Nephron (organoid): ENCODE results near the gene TM7SF2.
"Not testable (repeated sequence)": the region's sequence is repeated elsewhere in the genome, so short reads cannot be mapped to it uniquely, and the experiment has no call there.

Source experiments
- H3K27ac Mint-ChIP-seq, 3 experiments: 2 replicates each; pipeline ENCODE4 v1.8.0; 2020; ENCODE audit warnings: mixed read lengths in 3 of 3, mild to moderate bottlenecking in 2 of 3, moderate library complexity in 1 of 3
- H3K27me3 Mint-ChIP-seq: 2 replicates; pipeline ENCODE4 v1.8.0; 2021; ENCODE audit warnings: low read depth, mild to moderate bottlenecking, moderate library complexity, mixed read lengths
- H3K36me3 Mint-ChIP-seq: 2 replicates; pipeline ENCODE4 v1.8.0; 2020; ENCODE audit warnings: low read depth, mixed read lengths
- H3K4me1 Mint-ChIP-seq: 2 replicates; pipeline ENCODE4 v1.8.0; 2020; ENCODE audit warnings: mixed read lengths
- H3K4me3 Mint-ChIP-seq, 3 experiments: 2 replicates each; pipeline ENCODE4 v1.8.0; 2020; ENCODE audit warnings: mild to moderate bottlenecking in 3 of 3, mixed read lengths in 3 of 3, moderate library complexity in 2 of 3
- H3K9me3 Mint-ChIP-seq: 2 replicates; pipeline ENCODE4 v1.8.0; 2020; ENCODE audit warnings: mixed read lengths
- CTCF ChIP-seq, 3 experiments: fragments of 200-600 bp; sonication (generic); IDR thresholded peaks; one replicate each; pipeline ENCODE4 v1.5.0; 2021; ENCODE audit warnings: antibody characterized with exemption in 3 of 3; ENCODE audit not compliant: unreplicated experiment in 3 of 3

Gene TM7SF2

DNA sequence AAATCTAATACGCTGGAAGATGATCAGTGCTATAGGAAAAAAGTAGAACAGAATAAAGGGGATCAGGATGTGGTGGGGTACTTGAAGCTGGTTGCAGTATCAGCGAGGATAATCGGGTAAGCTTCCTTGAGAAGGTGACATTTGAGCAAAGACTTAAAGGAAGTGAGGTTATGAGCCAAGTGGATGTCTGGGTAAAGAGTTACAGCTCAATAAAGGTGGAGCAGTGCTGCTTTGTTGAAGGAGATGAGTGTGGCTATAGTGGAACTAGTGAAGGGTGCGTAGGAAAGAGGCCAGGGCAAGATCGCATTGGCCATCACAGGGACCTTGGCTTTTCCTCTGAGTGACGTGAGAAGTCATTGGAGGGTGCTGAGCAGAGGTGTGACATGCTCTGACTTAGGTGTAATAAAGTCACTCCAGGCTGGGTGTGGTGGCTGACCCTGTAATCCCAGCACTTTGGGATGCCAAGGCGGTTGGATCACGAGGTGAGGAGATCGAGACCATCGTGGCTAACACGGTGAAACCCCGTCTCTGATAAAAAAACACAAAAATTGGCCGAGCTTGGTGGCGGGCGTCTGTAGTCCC is 24.9 kb downstream of the TM7SF2 start:
- peak overlapping the region; percentile 80 to 99 (median 85) for H3K4me3 Mint-ChIP-seq
- no peaks in the 10 kb centered on the region for H3K9me3 Mint-ChIP-seq
- peaks cover 5% of the 10 kb centered on the region for H3K36me3 Mint-ChIP-seq
- peak overlapping the region; percentile 92 to 100 (median 100) for H3K27ac Mint-ChIP-seq
- no peak for TF ChIP-seq CTCF (IDR thresholded peaks at IDR 0.05; ENCODE audit: unreplicated experiment in 3 of 3)
- peaks cover 30% of the 10 kb centered on the region for H3K4me1 Mint-ChIP-seq
- H3K27me3 Mint-ChIP-seq = peaks cover 9% of the 10 kb centered on the region

GRCh38 chr11:65141896-65142494 is 30.3 kb downstream of the TM7SF2 start:
- Mint-ChIP-seq H3K27ac (no peak overlapping the region), H3K4me3 (no peak overlapping the region), H3K9me3 (no peaks in the 10 kb centered on the region), H3K36me3 (no peaks in the 10 kb centered on the region), H3K4me1 (no peaks in the 10 kb centered on the region), H3K27me3 (peaks cover 14% of the 10 kb centered on the region)
- TF ChIP-seq CTCF (IDR thresholded peaks at IDR 0.05; ENCODE audit: unreplicated experiment in 3 of 3) = no peak

DNA sequence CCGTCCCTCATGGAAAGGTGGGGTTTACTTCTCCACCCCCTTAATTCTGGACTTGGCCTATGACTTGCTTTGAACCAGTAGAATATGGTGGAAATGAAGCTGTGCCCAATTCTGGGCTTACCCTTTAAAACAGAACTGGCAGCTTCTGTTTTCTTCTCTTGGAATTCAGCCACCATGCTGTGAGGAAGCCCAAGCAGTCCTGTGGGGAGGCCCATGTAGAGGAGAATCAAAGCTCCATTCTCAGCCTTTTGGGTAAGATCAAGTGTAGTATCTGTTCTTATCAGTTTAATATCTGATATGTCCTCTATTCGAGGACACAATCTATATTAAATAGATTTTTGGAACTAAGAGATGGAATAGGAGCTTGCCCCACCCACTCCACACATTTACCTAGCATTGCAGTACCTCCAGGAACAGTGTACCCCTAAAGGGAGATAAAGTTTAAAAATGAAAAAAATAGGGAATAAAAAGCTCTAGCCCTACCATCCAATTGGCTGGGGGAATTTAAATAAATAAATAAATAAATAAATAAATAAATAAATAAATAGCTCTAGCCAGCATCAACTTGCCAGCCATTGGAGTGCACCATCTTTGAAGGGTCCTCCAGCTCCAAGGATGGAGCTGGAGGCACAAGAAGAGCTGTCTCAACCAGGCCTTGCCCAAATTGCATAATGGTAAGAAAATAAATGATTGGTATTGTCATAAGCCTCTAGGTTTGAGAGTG is 35.8 kb downstream of the TM7SF2 start:
- H3K4me1 Mint-ChIP-seq = peaks cover 19% of the 10 kb centered on the region
- H3K9me3 Mint-ChIP-seq = no peaks in the 10 kb centered on the region
- H3K4me3 Mint-ChIP-seq = no peak overlapping the region
- H3K36me3 Mint-ChIP-seq = no peaks in the 10 kb centered on the region
- no peak for TF ChIP-seq CTCF (IDR thresholded peaks at IDR 0.05; ENCODE audit: unreplicated experiment in 3 of 3)
- H3K27me3 Mint-ChIP-seq = peaks cover 7% of the 10 kb centered on the region
- no peak overlapping the region for H3K27ac Mint-ChIP-seq

DNA sequence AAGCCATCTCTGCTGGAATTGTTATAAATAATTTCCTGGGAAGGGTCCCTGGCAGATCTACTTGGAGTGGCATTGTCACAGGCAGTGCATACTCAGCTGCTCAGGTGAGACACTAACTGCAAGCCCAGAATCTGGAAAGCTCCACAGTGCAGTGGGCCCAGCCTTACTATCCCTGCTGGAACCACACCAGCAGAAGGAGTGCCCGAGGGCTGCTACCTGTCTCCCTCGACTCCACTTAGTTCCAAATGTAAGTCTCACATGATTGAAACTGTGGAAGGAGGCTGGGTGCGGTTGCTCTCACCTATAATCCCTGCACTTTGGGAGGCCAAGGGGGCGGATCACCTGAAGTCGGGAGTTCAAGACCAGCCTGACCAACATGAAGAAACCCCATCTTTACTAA is 37.0 kb downstream of the TM7SF2 start:
- Mint-ChIP-seq H3K27me3 (peaks cover 11% of the 10 kb centered on the region), H3K27ac (no peak overlapping the region), H3K4me1 (peaks cover 19% of the 10 kb centered on the region), H3K9me3 (no peaks in the 10 kb centered on the region), H3K36me3 (no peaks in the 10 kb centered on the region), H3K4me3 (no peak overlapping the region)
- no peak for TF ChIP-seq CTCF (IDR thresholded peaks at IDR 0.05; ENCODE audit: unreplicated experiment in 3 of 3)

- Mint-ChIP-seq H3K27ac (peak overlapping the region; percentile 76 to 90 (median 83)), H3K4me1 (peaks cover 19% of the 10 kb centered on the region), H3K27me3 (peaks cover 11% of the 10 kb centered on the region)
- H3K9me3 Mint-ChIP-seq, H3K4me3 Mint-ChIP-seq, H3K36me3 Mint-ChIP-seq: not testable (repeated sequence)
Observed at GRCh38 chr11:65150131-65150508, 38.4 kb downstream of the TM7SF2 start.

GRCh38 chr11:65150509-65151299 is 39.0 kb downstream of the TM7SF2 start:
- Mint-ChIP-seq H3K9me3 (no peaks in the 10 kb centered on the region), H3K27me3 (peaks cover 11% of the 10 kb centered on the region), H3K27ac (peak overlapping the region; percentile 76 to 90 (median 83)), H3K4me3 (peak overlapping the region in 1 of 3 experiments; percentile 12), H3K4me1 (peaks cover 19% of the 10 kb centered on the region), H3K36me3 (no peaks in the 10 kb centered on the region)
- TF ChIP-seq CTCF (IDR thresholded peaks at IDR 0.05; ENCODE audit: unreplicated experiment in 3 of 3) = no peak
